Stimulated activated CD4-positive, alpha-beta T cell treated with anti-CD3 and anti-CD28 coated beads, Interleukin-15, amount 100 ng/mL, for 1 hour (primary cell): ENCODE measurements around the gene HAUS8.

ENCODE experiments used
- DNase-seq, 2 donors: peaks; one replicate each; pipeline ENCODE4 v3.0.0-alpha.2; 2020; ENCODE audit warnings: low read depth in 1 of 2, low spot score in 1 of 2

HAUS8 gene

DNA sequence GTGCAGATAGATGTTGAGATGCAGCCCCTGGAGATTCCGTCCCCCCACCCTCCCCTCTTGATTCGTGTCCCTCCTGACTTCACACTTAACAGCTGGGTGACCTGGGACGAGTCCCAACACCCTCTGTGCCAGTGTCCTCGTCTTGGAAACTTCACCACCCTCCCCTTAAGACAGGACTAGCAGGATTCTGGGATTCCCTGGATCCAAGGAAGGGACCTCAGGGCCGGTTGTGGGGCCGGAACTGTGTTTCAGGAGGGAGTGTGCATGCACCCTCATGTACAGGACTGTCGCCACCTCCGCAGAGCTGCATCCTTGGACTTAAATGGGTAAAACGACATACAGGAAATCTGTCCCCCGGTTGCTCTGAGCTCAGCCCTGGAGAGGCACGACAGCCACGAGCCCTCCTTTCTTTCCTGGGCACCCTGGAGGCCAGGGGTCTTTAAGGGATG, 1.3 kb upstream of the HAUS8 start:
- DNase-seq = no peak

DNA sequence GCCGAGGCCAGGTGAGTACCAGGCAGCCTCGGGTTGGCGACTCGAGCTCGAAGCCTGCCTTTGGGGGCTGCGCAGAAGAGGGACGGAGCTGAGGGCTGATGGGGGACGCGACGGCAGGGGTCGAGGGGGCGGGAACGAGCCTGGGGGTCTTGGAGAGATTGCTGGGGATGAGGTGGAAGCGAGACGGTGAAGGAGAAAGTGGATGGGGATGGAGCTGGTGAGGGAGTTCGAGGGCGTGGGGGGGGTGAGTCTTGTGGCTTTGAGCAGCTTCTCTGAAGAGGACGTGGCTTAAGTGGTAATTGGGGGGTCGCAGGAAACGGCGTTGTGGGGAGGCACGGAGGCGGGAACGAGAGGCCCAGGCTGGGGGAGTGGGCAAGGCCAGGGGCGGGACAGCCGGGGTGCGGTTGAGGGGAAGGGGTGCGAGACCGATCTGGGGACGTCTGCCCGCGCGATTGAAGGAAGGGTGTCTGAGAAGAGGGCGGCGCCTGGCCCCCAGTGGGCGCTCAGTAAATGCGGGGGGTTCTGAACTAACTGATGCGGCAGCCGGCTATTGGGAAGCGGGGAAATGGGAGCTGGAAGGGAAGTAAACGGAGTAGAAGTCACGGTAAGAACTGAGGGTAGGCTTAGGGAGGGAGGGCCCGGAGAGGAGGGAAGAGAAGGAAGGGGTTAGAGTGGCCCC, 751 bp upstream of the HAUS8 start:
- DNase-seq = peak; percentile 19 to 28

DNA sequence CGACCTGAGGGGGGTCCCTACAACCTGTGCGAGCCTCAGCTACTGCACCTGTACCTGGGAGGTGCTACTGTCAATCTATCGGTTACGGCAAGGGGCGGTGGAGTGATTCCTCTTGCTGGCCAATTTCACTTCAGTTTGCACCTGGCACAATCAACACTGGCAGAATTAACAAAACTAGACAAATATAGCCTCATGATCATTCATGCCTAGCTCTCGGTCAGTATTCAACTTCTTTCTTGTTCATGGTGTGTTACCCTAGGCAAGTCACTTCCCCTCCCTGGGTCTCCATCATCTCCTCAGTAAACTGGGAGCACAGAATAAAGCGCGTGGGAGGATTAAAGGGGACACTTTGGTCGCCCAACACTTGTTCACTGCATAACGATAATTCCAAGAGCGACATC, 618 bp downstream of the HAUS8 start:
- DNase-seq = no peak

DNA sequence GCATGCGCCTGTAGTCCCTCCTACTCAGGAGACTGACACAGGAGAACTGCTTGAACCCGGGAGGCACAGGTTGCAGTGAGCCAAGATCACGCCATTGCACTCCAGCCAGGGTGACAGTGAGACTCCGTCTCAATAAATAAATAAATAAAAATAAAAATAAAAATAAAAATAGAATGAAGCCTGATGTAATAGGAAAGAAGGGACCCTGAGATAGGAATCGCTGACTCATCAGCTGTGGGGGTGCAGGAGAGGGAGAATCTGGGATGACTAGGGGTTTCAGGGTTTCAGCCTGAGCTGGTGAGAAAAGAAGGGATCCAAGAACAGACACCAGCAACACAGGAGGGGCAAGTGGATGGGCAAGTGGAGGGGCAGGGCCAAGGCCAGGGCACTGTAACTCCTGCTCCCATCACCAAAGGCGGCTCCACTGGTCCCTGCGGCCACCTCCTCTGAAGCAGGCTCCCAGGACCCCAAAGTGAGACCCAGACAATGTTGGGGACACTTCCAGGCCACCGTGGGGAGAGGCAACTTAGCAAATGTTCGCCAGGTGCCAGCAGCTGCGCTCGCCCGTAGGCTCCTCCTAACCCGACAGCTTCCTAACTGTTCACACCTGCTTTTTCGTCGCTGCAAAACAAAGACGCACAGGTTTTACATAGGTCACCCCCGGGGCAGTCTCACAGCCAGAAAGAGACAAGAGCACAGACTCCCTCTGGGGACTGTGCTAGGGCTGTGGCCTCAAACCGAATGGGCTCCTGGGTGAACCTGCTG, 1.2 kb downstream of the HAUS8 start:
- DNase-seq = no peak

DNA sequence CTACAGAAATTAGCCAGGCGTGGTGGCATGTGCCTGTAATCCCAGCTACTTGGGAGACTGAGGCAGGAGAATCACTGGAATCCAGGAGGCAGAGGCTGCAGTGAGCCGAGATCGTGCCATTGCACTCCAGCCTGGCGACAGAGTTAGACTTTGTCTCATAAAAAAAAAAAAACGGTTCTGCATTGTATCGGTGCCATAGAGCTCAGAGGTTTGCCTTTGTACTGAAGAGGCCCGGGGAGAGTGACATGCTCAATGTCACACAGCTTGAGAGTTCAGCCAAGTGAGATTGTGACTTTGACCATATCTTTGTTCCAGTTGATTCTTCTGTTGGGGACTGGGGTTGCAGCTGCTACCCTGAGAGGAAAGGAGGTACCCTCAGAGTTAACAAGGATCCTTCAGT, 4.3 kb downstream of the HAUS8 start:
- no peak for DNase-seq

DNA sequence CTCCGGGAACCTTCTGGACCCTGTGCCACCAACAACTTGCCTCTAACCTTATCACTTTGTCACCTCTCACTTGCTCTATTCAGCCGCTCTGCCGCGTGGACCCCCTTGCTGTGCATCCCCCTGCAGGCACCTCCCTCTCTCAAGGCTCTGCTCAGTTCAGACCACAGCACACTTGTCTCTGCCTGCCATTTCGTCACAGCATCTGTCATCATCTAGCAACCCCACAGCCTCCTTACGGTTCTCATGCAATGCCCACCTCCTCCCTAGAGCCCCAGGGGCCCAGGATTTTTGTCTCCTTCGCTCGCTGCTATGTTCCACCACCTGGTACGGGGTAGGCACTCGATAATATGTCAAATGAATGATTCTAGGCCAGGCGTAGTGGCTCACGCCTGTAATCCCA, 4.8 kb downstream of the HAUS8 start:
- no peak for DNase-seq

DNA sequence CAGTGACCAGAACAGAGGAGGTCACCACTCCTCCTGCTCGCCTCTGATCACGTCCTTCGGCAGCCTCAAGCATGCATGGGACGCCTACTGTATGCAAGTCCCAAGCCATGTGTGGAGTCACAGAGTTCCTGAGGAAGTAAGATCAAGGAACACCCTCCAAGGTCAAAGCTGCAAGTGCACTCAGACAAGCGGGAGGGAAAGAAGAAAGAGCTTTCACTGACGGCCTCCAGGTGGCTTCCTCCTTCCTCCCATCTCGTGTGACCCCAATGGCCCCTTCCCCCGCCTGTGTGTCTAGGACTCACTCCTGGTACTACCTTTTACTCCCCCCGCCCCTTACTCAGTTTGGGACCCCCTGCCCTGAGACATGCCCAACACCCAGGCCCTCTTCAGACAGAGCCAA, 6.1 kb downstream of the HAUS8 start:
- DNase-seq = no peak

DNA sequence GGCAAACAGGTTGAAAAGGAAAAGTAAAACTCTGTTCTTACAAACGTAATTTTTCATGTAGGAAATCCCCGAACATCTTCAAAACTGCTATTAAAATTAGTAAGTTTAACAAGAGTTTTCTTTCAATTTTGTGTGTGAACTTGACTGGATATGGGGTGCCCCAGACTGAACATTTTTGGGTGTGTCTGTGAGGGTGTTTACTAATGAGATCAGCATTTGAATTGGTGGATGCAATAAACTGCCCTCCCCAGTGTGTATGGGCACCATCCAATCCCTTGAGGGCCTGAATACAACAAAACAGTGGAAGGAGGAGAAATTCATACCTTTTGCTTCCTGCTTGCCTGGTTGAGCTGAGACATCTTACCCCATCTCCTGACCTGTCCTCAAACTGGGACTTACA, 11.8 kb downstream of the HAUS8 start:
- no peak for DNase-seq

DNA sequence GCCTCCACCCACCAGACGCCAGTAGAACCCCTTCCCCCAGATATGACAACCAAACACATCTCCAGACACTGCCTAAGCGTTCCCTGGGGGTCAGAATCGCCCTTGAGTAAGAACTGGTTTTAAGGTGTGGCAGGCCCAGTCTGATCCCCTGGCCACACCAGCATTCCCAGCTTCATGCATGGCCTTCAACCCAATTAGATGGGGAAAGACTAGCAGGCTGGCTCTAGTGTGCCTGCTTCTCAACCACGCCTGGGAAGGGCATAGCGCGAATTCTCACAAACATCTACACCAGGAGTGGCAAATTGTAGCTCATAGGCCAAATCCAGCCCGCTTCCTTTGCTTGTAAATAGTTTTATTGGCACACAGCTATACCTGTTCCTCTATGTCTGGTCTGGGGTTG, 13.6 kb downstream of the HAUS8 start:
- DNase-seq = no peak

DNA sequence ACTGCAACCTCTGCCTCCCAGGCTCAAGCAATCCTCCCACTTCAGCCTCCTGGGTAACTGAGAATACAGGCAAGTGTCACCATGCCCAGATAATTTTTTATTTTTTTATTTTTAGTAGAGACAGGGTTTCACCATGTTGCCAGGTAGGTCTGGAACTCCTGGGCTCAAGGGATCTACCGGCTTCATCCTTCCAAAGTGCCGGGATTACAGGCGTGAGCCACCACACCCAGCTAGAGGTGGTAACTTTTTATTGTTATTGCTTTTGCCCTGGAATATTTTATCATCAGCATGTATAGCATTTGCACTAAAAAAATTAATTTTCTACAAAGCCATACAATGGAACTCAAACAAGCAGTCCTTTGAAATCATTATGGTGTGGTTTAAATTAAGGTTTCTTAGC, 14.0 kb downstream of the HAUS8 start:
- no peak for DNase-seq

DNA sequence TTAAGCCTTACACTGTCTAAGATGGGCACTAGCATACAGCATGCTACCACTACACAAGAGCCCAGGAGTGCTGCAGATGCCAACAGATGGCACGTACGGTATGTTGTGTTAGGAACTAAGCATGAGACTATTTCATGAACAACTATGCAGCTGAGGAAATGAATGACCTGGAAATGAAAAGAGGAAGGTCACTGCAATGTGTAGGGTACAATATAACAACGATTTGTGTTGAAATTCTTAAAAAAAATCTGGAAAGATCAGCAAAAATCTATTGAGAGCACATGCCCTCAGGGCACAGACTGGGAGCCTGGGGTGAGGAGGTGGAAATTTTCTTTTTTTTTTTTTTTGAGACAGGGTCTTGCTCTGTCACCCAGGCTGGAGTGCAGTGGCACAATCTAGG, 14.4 kb downstream of the HAUS8 start:
- no peak for DNase-seq

DNA sequence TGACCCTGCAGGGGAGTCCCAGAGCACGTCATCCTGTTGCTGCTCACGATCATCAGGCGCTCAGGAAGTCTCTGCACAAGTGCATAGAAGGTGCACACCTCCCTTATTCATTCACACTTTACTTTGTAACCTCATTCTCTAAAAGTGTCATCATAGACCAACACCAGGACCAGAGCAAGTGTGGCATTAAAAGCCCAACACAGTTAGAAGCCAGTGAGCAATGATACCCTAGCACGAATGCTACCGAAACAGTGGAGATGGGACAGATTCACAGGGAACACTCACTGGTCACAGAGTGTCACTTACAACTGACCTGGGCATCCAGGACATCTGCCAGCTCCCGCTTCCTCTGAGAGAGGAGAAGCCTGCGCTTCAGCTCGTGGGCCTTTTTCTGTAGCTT, 17.0 kb downstream of the HAUS8 start:
- no peak for DNase-seq

DNA sequence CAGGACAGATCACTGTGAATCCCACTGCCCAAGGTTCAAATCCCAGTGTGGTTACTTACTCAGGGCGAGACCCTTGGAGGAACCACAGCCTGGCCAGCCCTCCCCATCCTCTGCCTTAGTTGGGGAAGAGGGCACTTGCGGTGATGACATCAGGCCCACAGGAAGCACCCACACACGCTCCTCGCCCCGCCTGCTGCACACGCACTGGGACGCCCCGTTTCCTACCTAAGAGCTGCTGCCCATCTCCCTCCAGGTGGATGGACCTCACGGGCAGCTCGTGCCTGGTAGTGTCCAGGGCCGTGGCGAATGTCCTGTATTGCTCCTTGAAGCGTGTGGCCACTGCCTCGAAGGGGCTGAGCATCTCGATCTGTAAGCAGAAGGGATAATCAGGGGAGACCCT, 19.6 kb downstream of the HAUS8 start:
- no peak for DNase-seq

DNA sequence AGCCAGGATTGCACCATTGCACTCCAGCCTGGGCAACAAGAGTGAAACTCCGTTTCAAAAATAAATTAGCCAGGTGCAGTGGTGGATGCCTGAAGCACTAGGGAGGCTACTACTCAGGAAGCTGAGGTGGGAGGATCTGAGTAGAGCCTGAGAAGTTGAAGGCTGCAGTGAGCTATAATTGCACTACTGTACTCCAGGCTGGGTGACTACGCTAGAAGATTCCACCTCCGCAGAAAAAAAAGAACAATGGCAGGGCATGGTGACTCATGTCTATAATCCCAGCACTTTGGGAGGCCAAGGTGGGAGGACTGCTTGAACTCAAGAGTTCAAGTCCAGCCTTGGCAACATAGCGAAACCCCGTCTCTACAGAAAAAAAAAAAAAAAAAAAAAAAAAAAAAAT, 20.5 kb downstream of the HAUS8 start:
- no peak for DNase-seq

DNA sequence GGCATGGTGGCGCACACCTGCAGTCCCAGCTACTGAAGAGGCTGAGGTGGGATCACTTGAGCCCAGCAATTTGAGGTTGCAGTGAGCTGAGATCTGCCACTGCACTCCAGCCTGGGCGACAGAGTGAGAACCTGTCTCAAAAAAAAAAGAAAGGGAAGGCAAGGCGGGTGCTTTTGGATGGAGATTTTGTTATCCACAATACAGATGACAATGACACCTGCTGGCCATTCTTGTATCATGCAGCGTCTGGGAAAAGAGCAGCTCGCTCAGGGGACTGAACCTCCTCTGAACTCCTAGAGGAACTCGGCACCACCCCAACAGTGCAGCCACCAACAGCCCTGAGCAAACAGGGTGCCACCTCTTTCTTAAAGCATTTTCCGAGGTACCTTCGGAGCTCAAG, 22.8 kb downstream of the HAUS8 start:
- no peak for DNase-seq

DNA sequence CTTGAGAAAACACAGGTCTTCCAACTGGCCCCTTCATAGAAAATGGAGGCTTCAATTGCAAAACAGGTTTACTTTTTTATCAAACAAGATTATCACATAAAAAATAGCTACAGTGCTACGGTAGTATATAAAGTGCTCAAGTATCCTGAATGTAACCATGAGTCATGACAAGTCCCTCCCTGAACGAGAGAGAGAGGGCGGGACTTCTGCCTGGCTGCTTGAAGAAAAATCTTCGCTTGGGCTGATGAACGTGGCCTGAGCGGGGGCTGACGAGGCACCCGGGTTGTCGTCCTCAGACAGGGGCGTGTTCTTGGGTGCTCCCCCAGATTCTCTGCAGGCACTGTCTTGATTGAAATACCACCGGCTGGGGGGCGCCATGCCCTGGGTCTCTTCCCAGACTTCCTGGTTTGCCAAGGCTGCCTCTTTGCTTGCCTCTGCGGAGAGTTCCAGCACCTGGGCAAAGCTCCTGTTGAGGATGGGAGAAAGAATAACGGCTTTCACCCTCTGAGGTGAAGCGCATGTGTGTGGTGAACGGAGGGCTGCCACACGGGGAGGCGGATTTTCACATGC, 25.5 kb downstream of the HAUS8 start:
- no peak for DNase-seq

DNA sequence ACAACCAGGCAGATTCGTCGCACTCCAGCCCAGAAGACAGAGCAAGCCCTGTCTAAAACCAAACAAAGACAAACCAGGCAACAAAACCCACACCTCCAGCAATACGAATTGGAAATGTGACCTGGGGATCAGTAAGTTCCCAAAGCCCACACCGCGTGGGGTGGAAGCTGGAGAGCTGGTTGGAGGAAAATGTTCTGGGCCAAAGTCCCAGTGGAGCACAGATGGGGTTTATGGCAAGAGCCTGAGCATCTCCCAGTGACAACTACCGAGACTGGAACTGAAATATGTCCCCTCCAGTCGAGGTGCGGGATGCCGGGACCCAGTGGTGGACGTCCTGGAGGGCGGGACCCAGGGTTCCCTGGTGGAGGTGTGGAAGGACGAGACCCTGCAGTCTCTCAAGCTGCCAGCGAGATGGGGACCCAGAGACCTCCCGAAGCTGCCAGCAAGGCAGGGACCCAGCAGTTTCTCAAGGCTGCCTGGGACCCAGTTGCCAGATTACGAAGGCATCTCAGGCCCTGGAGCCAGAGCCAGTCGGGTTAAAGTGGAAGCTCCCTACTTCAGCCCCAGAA, 26.3 kb downstream of the HAUS8 start:
- DNase-seq = no peak

DNA sequence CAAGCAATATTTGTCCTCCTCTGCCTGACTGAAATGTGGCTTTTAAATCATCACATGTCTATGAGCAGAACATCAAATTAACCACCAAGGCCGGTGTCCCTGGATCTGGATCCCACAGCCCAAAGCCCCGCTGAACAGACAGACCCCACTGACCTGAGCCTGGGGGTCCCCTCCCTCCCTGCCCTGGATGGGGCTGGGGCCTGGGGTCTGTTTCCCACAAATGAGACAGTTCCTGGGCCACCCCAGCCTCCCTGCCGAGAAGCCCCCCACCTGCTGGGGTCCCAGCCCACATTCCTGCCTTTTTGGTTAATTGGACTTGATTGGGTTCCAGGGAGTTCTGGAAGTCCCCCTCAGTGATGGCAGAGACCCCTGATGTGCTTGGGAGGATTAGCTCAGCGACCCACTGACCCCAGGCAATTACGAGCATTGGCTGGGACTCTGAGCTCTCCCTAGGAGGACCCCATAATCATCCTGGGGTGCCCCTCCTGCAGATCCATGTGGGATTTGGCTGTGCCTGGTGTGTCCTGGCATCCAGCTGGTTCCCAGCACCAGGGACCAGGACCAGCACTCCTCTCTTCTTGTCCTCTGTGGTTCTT, 29.2 kb downstream of the HAUS8 start:
- DNase-seq = no peak

DNA sequence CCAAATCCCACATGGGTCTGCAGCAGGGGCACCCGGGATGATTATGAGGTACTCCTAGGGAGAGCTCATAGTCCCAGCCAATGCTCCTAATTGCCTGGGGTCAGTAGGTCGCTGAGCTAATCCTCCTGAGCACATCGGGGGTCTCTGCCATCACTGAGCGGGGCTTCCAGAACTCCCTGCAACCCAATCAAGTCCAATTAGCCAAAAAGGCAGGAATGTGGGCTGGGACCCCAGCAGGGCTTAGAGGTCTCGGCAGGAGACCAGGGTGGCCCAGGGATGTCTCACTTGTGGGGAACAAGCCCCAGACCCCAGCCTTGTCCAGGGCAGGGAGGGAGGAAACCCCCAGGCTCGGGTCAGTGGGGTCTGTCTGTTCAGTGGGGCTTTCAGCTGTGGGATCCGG, 31.5 kb downstream of the HAUS8 start:
- DNase-seq = no peak

DNA sequence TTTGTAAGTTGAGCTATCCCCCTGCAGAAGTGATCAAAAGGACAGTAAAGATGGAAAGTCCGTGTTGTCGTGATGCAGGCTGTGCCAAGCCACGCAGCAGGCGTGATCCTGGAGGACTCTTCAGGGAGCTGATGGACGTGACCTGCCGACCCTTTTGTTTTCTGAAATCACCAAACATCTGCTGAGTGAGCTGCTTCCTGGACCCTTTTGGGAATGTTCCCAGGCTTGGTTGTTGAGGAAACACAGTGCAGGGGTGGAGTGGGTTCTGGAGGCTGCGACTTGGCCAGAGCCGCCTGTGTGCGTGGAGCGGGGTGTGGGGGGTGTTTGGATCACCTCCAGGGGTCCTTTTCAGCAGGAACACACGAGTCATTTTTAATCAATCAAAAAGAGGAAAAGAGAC, 33.3 kb downstream of the HAUS8 start:
- no peak for DNase-seq

DNA sequence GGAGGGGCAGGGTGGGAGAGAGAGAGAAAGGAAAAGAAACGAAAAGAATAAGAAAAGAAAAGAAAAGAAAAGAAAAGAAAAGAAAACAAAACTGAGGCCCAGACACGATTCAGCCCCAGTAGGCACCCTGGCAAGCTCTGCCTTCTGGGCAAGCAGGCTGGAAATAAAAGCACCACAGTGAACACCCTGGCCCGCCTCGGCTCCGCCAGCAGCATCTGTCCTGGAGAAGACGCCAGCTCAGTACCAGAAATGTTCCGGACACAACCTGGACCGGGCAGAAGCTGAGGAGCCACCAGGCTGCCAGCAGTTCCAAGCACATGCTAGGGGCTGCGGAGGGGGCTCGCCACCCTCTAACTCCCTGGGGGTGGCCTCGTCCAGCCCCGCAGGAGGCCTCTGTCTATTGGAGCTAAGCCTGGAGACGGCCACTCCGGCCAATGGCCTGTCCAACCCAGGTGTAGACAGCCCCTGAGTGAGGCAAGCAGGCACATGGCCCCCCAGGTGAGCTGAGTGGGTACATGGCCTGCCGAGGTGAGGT, 37.2 kb downstream of the HAUS8 start:
- no peak for DNase-seq

DNA sequence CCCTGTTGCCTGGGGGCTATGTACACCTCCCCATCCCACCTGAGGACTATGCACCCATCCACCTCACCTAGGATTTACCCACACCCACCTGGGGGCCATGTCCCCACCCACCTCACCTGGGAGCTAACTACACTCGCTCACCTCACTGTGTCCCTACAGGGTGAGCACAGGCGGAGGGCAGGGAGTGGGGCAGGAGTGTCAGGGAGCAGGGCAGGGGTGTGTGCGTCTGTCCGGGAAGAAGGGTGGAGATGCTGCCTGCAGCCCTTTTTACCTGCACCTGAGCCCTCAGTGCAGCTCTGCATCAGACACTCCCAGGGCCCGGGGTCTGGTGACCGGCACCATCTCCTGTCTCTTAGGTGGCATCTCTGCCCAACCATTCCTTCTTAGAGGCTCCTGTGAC, 38.1 kb downstream of the HAUS8 start:
- DNase-seq = no peak
